Suprapubic skin (tissue), 4 donors: Measurements from ENCODE around the gene GSAP. TPM values are rescaled to one million over a fixed set of nuclear protein-coding genes. Genes with fewer than 3 reads are reported as not detected.

ENCODE experiments used
- DNase-seq, 2 donors: peaks; one replicate each; pipeline ENCODE4 v3.0.0-alpha.2; 2019; ENCODE audit warnings: low spot score in 2 of 2
- H3K27ac ChIP-seq: fragments of 200-600 bp; sonication (generic); one replicate; pipeline ENCODE4 v1.5.1; 2019
- H3K27me3 ChIP-seq: fragments of 200-600 bp; sonication (generic); one replicate; pipeline ENCODE4 v1.5.1; 2019
- H3K36me3 ChIP-seq: fragments of 200-600 bp; sonication (generic); one replicate; pipeline ENCODE4 v1.5.1; 2019
- H3K4me1 ChIP-seq: fragments of 200-600 bp; sonication (generic); one replicate; pipeline ENCODE4 v1.5.1; 2019
- H3K4me3 ChIP-seq: fragments of 200-600 bp; sonication (generic); one replicate; pipeline ENCODE4 v1.5.1; 2019; ENCODE audit warnings: mild to moderate bottlenecking
- H3K9me3 ChIP-seq: fragments of 200-600 bp; sonication (generic); one replicate; pipeline ENCODE4 v1.5.1; 2019
- EP300 ChIP-seq: sonication (generic); formaldehyde crosslinking; IDR thresholded peaks from one replicate; pipeline ENCODE4 v1.6.1; 2017; ENCODE audit warnings: antibody characterized with exemption
- POLR2A ChIP-seq, 2 donors: fragments of 450-650 bp; IDR thresholded peaks; one replicate each; pipeline ENCODE4 v1.6.1; 2017; ENCODE audit warnings: antibody characterized with exemption in 2 of 2, mild to moderate bottlenecking in 2 of 2, moderate library complexity in 2 of 2
- POLR2AphosphoS5 ChIP-seq, 3 donors: sonication (generic); formaldehyde crosslinking; IDR thresholded peaks; one replicate each; pipeline ENCODE4 v1.6.1; 2017; ENCODE audit warnings: antibody characterized with exemption in 3 of 3
- WGBS: methylation state at CpG from one replicate; pipeline ENCODE4 v1.1.5; 2018; 5-methylcytosine and 5-hydroxymethylcytosine counted together
- total RNA-seq, 4 donors: library from RNA; depleted of rRNA; stranded (reverse); fragments of >200 nt; gene quantifications; one replicate each; pipeline ENCODE4 v1.1.0, GENCODE V29; 2016
- TF ChIP-seq, protein P1 (sequence below), 2 donors: fragments of 200-600 bp in 1 of 2; fragments of 450-650 bp in 1 of 2; sonication (generic) in 1 of 2; IDR thresholded peaks; one replicate each; pipeline ENCODE4 v1.5.1; 2016 to 2019; ENCODE audit warnings: antibody characterized with exemption in 2 of 2, mild to moderate bottlenecking in 1 of 2, moderate library complexity in 1 of 2

The GSAP gene
- total RNA-seq, 4 donors from 2014 or later: 11.8 to 52.8 (median 17.2) TPM

DNA sequence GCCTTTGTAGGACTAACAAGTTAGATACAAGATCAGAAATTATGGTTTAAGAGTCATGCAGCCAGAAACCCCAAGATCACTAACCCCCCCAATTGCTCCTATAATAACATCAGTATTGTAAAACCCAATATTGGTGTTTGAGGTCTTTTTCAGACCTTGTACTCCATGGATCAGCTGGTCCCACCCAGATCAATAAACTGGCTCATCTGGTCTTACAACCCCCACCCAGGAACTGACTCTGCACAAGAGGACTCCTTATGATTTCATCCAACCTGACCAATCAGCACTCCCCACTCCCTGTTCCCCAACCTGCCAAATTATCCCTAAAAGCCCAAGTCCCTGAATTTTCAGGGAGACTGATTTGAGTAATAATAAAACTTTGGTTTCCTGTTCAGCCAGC, 6.4 kb upstream of the GSAP start:
- DNase-seq: no peak
- Histone ChIP-seq H3K27ac (no peak overlapping the region), H3K9me3 (no peaks in the 10 kb centered on the region), H3K4me1 (no peaks in the 10 kb centered on the region), H3K36me3 (no peaks in the 10 kb centered on the region), H3K4me3 (no peak overlapping the region), H3K27me3 (no peaks in the 10 kb centered on the region)
- TF ChIP-seq POLR2AphosphoS5 (IDR thresholded peaks at IDR 0.05) (no peak), EP300 (no peak), POLR2A (IDR thresholded peaks at IDR 0.05) (no peak)
- TF ChIP-seq, protein P1, sequence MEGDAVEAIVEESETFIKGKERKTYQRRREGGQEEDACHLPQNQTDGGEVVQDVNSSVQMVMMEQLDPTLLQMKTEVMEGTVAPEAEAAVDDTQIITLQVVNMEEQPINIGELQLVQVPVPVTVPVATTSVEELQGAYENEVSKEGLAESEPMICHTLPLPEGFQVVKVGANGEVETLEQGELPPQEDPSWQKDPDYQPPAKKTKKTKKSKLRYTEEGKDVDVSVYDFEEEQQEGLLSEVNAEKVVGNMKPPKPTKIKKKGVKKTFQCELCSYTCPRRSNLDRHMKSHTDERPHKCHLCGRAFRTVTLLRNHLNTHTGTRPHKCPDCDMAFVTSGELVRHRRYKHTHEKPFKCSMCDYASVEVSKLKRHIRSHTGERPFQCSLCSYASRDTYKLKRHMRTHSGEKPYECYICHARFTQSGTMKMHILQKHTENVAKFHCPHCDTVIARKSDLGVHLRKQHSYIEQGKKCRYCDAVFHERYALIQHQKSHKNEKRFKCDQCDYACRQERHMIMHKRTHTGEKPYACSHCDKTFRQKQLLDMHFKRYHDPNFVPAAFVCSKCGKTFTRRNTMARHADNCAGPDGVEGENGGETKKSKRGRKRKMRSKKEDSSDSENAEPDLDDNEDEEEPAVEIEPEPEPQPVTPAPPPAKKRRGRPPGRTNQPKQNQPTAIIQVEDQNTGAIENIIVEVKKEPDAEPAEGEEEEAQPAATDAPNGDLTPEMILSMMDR (IDR thresholded peaks at IDR 0.05): no peak

DNA sequence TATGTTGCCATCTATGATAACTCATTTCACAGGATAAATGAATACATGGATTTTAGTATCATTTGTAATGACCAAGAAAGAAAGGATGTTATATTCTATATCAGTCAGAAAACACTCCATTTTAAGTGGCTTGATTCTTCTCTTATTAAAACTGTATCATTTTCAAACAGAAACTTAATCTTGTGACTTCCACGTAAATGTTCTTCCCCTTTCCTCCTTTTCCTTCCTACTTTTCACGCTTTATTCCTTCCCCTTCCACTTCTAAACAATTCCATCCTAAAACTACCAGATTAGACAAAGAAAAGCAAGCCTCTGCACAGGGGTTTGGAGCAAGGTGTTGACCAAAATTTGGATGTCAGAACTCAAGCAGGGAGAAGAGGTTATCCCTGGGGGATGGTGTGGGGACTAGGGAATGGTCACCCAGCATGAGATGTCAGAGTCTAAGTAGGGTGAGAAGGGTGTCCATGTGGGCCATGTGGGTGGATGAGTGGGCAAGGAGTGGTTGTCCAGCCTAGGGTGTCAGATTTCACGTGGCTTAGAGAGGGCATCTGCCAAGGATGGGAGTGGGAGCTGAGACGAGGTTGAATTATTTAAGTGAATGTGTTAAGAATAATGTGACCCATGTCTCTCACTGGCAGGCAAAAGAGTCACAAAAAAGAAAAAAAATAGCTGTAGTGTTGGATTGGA, 5.0 kb upstream of the GSAP start:
- no peaks in the 10 kb centered on the region for H3K27me3 ChIP-seq
- no peak overlapping the region for H3K27ac ChIP-seq
- TF ChIP-seq EP300 (no peak), POLR2AphosphoS5 (IDR thresholded peaks at IDR 0.05) (no peak), POLR2A (IDR thresholded peaks at IDR 0.05) (no peak)
- TF ChIP-seq, protein P1 (IDR thresholded peaks at IDR 0.05): no peak
- H3K36me3 ChIP-seq: no peaks in the 10 kb centered on the region
- no peak for DNase-seq
- no peak overlapping the region for H3K4me3 ChIP-seq
- no peaks in the 10 kb centered on the region for H3K9me3 ChIP-seq
- no peaks in the 10 kb centered on the region for H3K4me1 ChIP-seq
- WGBS: 67% methylated on average over 4 of the region's 4 CpGs

DNA sequence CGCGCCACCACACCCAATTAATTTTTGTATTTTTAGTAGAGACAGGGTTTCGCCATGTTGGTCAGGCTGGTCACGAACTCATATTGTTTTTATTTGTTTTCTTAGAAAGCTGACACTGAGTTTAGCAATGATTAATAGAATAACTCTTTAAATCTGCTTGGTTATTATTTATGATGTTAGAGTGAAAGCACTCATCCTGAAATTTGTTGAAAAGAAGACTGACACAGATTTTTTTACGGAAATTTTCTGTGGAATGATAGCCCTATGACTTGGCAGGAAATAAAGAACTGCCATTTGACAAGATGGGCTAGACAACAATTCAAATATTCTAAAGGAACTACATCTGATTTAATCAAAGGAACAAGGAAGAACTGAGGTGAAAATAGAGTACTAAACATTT, 4.3 kb upstream of the GSAP start:
- no peak overlapping the region for H3K27ac ChIP-seq
- 89% methylated on average over 5 of the region's 5 CpGs for WGBS

DNA sequence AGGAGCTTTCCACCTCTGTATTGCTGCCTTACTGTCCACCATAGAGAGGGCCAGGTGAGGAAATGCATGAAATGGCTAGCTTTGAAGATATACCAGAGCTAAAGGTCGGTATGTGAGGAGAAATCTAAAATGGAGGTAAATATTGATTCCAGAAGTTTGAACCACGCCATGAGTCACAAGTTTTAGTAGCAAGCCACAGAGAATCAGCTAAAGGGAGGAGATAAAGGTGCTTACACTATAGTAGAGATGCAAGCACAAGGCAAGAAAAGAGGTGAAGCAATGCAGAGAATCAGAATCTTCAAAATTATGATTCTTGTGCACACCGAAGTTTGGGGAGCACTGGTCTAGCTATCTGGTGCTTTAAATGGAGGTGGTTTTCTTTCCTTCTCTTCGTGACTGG, 3.0 kb upstream of the GSAP start:
- H3K36me3 ChIP-seq: no peaks in the 10 kb centered on the region
- TF ChIP-seq EP300 (no peak), POLR2A (IDR thresholded peaks at IDR 0.05) (no peak)
- TF ChIP-seq, protein P1 (IDR thresholded peaks at IDR 0.05): no peak
- no peaks in the 10 kb centered on the region for H3K27me3 ChIP-seq
- no peak overlapping the region for H3K27ac ChIP-seq
- 90% methylated on average over 4 of the region's 4 CpGs for WGBS
- no peaks in the 10 kb centered on the region for H3K9me3 ChIP-seq
- no peak overlapping the region for H3K4me3 ChIP-seq
- peaks cover 11% of the 10 kb centered on the region for H3K4me1 ChIP-seq
- no peak for DNase-seq

More for the DNA sequence above, 4.3 kb upstream of the GSAP start:
- no peaks in the 10 kb centered on the region for H3K27me3 ChIP-seq
- no peak overlapping the region for H3K4me3 ChIP-seq
- peaks cover 2% of the 10 kb centered on the region for H3K4me1 ChIP-seq
- no peak for TF ChIP-seq POLR2AphosphoS5 (IDR thresholded peaks at IDR 0.05)
- TF ChIP-seq EP300: no peak
- no peak for TF ChIP-seq POLR2A (IDR thresholded peaks at IDR 0.05)
- TF ChIP-seq, protein P1 (IDR thresholded peaks at IDR 0.05): no peak
- no peaks in the 10 kb centered on the region for H3K36me3 ChIP-seq
- no peaks in the 10 kb centered on the region for H3K9me3 ChIP-seq
- DNase-seq: no peak

DNA sequence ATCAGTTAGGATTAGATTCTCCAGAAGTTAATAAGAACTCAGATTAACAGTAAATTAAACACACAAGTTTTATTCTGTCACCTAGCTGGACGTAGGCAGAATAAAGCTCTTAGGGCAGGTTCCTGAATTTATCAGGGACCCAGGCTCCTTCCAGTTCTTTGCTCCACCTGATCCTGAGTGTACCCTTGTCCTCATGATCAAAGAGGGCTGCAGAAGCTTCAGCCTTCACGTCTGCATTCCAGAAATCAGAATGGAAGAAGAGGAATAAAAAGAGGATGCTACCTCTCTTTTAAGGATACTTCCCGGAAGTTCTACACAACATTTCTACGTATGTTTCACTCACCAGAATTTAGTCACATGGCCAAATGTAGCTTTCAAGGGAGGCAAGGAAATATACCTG, 1.7 kb upstream of the GSAP start:
- Histone ChIP-seq H3K27ac (no peak overlapping the region), H3K27me3 (no peaks in the 10 kb centered on the region), H3K36me3 (no peaks in the 10 kb centered on the region), H3K9me3 (no peaks in the 10 kb centered on the region), H3K4me1 (peaks cover 11% of the 10 kb centered on the region), H3K4me3 (no peak overlapping the region)
- DNase-seq: no peak
- 94% methylated on average over 4 of the region's 4 CpGs for WGBS
- TF ChIP-seq POLR2A (IDR thresholded peaks at IDR 0.05) (no peak), POLR2AphosphoS5 (IDR thresholded peaks at IDR 0.05) (no peak), EP300 (no peak)
- TF ChIP-seq, protein P1 (IDR thresholded peaks at IDR 0.05): no peak
